HEK293 (cell line): ENCODE results near the gene TSPAN17.

Source experiments
- CTCF ChIA-PET: fragments of 350-600 bp; formaldehyde crosslinking; extraction: SDS; loops from one replicate; lab custom pipeline; 2021; ENCODE audit warnings: antibody characterized with exemption; lab: Yijun Ruan, JAX
- POLR2A ChIA-PET: fragments of 300-600 bp; formaldehyde crosslinking; extraction: SDS; loops from one replicate; lab custom pipeline; 2020; ENCODE audit warnings: antibody characterized with exemption, inconsistent platforms; lab: Yijun Ruan, JAX
- H3K27ac ChIP-seq: fragments of 200-500 bp; sonication (Bioruptor generic); 2 replicates; pipeline ENCODE4 v1.5.1; 2014; ENCODE audit warnings: low read depth, low read length, control low read depth, inconsistent platforms; ENCODE audit errors: extremely low read depth
- H3K36me3 ChIP-seq, 2 experiments: fragments of 200-500 bp in 1 of 2; sonication (Bioruptor generic) in 1 of 2; 1 replicate in 1 of 2; 2 replicates in 1 of 2; pipeline ENCODE4 v1.5.1; 2014 to 2017; ENCODE audit warnings: inconsistent platforms in 2 of 2, low read length in 2 of 2; ENCODE audit not compliant: control insufficient read depth in 2 of 2, insufficient read depth in 1 of 2
- H3K4me1 ChIP-seq: fragments of 200-500 bp; sonication (Bioruptor generic); 2 replicates; pipeline ENCODE4 v1.5.1; 2014; ENCODE audit warnings: mild to moderate bottlenecking, low read length, inconsistent platforms; ENCODE audit not compliant: control insufficient read depth, insufficient read depth
- H3K4me3 ChIP-seq: 2 replicates; pipeline ENCODE4 v1.5.1; 2011; ENCODE audit warnings: low read depth, mild to moderate bottlenecking, control low read depth, low read length, moderate library complexity
- H3K9me3 ChIP-seq: fragments of 200-500 bp; sonication (Bioruptor generic); 2 replicates; pipeline ENCODE4 v1.5.1; 2014; ENCODE audit warnings: low read depth, low read length, inconsistent platforms; ENCODE audit not compliant: control insufficient read depth, insufficient read depth
- EGR2 ChIP-seq: fragments of 450-650 bp; formaldehyde crosslinking; IDR thresholded peaks from 2 replicates; pipeline ENCODE4 v1.5.1; 2016; ENCODE audit warnings: low read depth, missing biosample characterization, missing genetic modification characterization
- GFI1B ChIP-seq: fragments of 450-650 bp; formaldehyde crosslinking; IDR thresholded peaks from 2 replicates; pipeline ENCODE4 v1.5.1; 2016; ENCODE audit warnings: missing biosample characterization, missing genetic modification characterization
- OSR2 ChIP-seq: fragments of 450-650 bp; formaldehyde crosslinking; IDR thresholded peaks from 2 replicates; pipeline ENCODE4 v1.5.1; 2016; ENCODE audit warnings: missing biosample characterization, missing genetic modification characterization
- PATZ1 ChIP-seq: fragments of 450-650 bp; formaldehyde crosslinking; IDR thresholded peaks from 2 replicates; pipeline ENCODE4 v1.5.1; 2016; ENCODE audit warnings: missing biosample characterization, missing genetic modification characterization
- PBX3 ChIP-seq: sonication (generic); formaldehyde crosslinking; IDR thresholded peaks from 2 replicates; pipeline ENCODE4 v1.8.1; 2022; ENCODE audit warnings: mild to moderate bottlenecking, moderate library complexity, missing genetic modification reagents
- ZBTB7A ChIP-seq: fragments of 450-650 bp; formaldehyde crosslinking; IDR thresholded peaks from 2 replicates; pipeline ENCODE4 v1.5.1; 2016; ENCODE audit warnings: low read depth, missing biosample characterization, missing genetic modification characterization
- ZFHX2 ChIP-seq: fragments of 450-650 bp; formaldehyde crosslinking; conservative IDR thresholded peaks from 2 replicates; pipeline ENCODE4 v1.5.1; 2016; ENCODE audit warnings: missing biosample characterization, missing genetic modification characterization
- ZNF133 ChIP-seq: fragments of 450-650 bp; formaldehyde crosslinking; IDR thresholded peaks from 2 replicates; pipeline ENCODE4 v1.5.1; 2016; ENCODE audit warnings: missing biosample characterization, missing genetic modification characterization
- ZNF302 ChIP-seq: fragments of 450-650 bp; formaldehyde crosslinking; IDR thresholded peaks from 2 replicates; pipeline ENCODE4 v1.5.1; 2016; ENCODE audit warnings: missing biosample characterization, missing genetic modification characterization, low read depth
- ZNF341 ChIP-seq: fragments of 450-650 bp; formaldehyde crosslinking; IDR thresholded peaks from 2 replicates; pipeline ENCODE4; 2016; ENCODE audit warnings: low read depth, missing biosample characterization, missing genetic modification characterization
- ZNF530 ChIP-seq: fragments of 450-650 bp; formaldehyde crosslinking; IDR thresholded peaks from 2 replicates; pipeline ENCODE4 v1.5.1; 2016; ENCODE audit warnings: low read depth, missing biosample characterization, missing genetic modification characterization
- ZNF623 ChIP-seq: fragments of 450-650 bp; formaldehyde crosslinking; IDR thresholded peaks from 2 replicates; pipeline ENCODE4 v1.5.1; 2016; ENCODE audit warnings: missing biosample characterization, missing genetic modification characterization
- ZNF654 ChIP-seq: fragments of 450-650 bp; formaldehyde crosslinking; IDR thresholded peaks from 2 replicates; pipeline ENCODE4 v1.5.1; 2016; ENCODE audit warnings: low read depth, missing biosample characterization, missing genetic modification characterization
- ZNF747 ChIP-seq: fragments of 450-650 bp; formaldehyde crosslinking; IDR thresholded peaks from 2 replicates; pipeline ENCODE4 v1.5.1; 2016; ENCODE audit warnings: missing biosample characterization, missing genetic modification characterization
- ZNF785 ChIP-seq: fragments of 450-650 bp; formaldehyde crosslinking; IDR thresholded peaks from 2 replicates; pipeline ENCODE4 v1.5.1; 2016; ENCODE audit warnings: missing biosample characterization, missing genetic modification characterization

The TSPAN17 gene

GRCh38 chr5:176700239-176700847, 53.1 kb downstream of the TSPAN17 start:
- Histone ChIP-seq H3K9me3 (no peaks in the 10 kb centered on the region), H3K27ac (no peak overlapping the region), H3K4me3 (no peak overlapping the region), H3K4me1 (no peaks in the 10 kb centered on the region)
- POLR2A ChIA-PET: interaction anchor here (0.6 kb wide), 1 partner anchor 259 kb away, joined by 4 read pairs; no protein-coding TSS in a partner anchor
- TF ChIP-seq ZNF654 (peak; percentile 25; the same call in 1 of the 2 replicates), EGR2 (tag by site-specific recombination) (peak; percentile 30; the same call in 1 of the 2 replicates), ZFHX2 (tag by site-specific recombination) (peak; percentile 41), GFI1B (tag by site-specific recombination) (no peak)
- TF ChIP-seq, all 188 proteins: peak for 3
- CTCF ChIA-PET: interaction anchor here (0.6 to 1.5 kb wide), 8 partner anchors 18 to 413 kb away, joined by 3 to 7 read pairs (median 3); no protein-coding TSS in a partner anchor
- H3K36me3 ChIP-seq: no peaks in the 10 kb centered on the region

GRCh38 chr5:176702671-176703641, 55.7 kb downstream of the TSPAN17 start:
- H3K27ac ChIP-seq: no peak overlapping the region
- TF ChIP-seq ZBTB7A (tag by site-specific recombination): no peak
- no peak for TF ChIP-seq ZNF747 (tag by site-specific recombination)
- no peak for TF ChIP-seq ZNF785 (tag by site-specific recombination)
- no peak for TF ChIP-seq OSR2
- no peak for TF ChIP-seq PATZ1 (tag by site-specific recombination)
- TF ChIP-seq ZNF302 (tag by site-specific recombination): no peak
- no peaks in the 10 kb centered on the region for H3K4me1 ChIP-seq
- no peaks in the 10 kb centered on the region for H3K36me3 ChIP-seq
- no peak overlapping the region for H3K4me3 ChIP-seq
- no peaks in the 10 kb centered on the region for H3K9me3 ChIP-seq
- ChIA-PET POLR2A (no interaction called here), CTCF (interaction anchor here (0.6 to 0.9 kb wide), 3 partner anchors 33 to 107 kb away, joined by 3 to 5 read pairs (median 4); no protein-coding TSS in a partner anchor)

GRCh38 chr5:176703857-176704256, 56.6 kb downstream of the TSPAN17 start:
- H3K36me3 ChIP-seq: no peaks in the 10 kb centered on the region
- POLR2A ChIA-PET: no interaction called here
- no peak overlapping the region for H3K4me3 ChIP-seq
- no peaks in the 10 kb centered on the region for H3K4me1 ChIP-seq
- H3K27ac ChIP-seq: no peak overlapping the region
- H3K9me3 ChIP-seq: no peaks in the 10 kb centered on the region
- TF ChIP-seq ZNF623 (tag by site-specific recombination) (no peak), ZNF133 (tag by site-specific recombination) (no peak), PBX3 (CRISPR knock-in tag) (no peak), ZNF341 (tag by site-specific recombination) (no peak), ZNF530 (tag by site-specific recombination) (no peak)
- TF ChIP-seq, all 188 proteins: peak for 0
- CTCF ChIA-PET: no interaction called here
